ES-I3 (cell line): ENCODE results near the gene SEMA7A.

Experiments
- H3K36me3 ChIP-seq: 2 replicates; pipeline ENCODE4 v1.6.1; 2013; ENCODE audit warnings: mild to moderate bottlenecking, low read length, control low read depth, moderate library complexity; ENCODE audit not compliant: insufficient read depth
- H3K4me1 ChIP-seq: 2 replicates; pipeline ENCODE4 v1.6.1; 2013; ENCODE audit warnings: mild to moderate bottlenecking, control low read depth, low read length; ENCODE audit not compliant: insufficient read depth
- H3K9ac ChIP-seq: 2 replicates; pipeline ENCODE4 v1.6.1; 2013; ENCODE audit warnings: low read depth, mild to moderate bottlenecking, low read length, moderate library complexity
- H3K9me3 ChIP-seq: 2 replicates; pipeline ENCODE4 v1.6.1; 2013; ENCODE audit warnings: mild to moderate bottlenecking, low read length, moderate library complexity; ENCODE audit not compliant: control insufficient read depth, insufficient read depth

The SEMA7A gene

GRCh38 chr15:74408815-74409214 is 24.9 kb downstream of the SEMA7A start:
- H3K36me3 ChIP-seq, result no peaks in the 10 kb centered on the region
- H3K9me3 ChIP-seq, result no peaks in the 10 kb centered on the region
- no peak overlapping the region for H3K9ac ChIP-seq
- H3K4me1 ChIP-seq, result peaks cover 16% of the 10 kb centered on the region

- Histone ChIP-seq H3K4me1 (peaks cover 16% of the 10 kb centered on the region), H3K36me3 (no peaks in the 10 kb centered on the region), H3K9me3 (no peaks in the 10 kb centered on the region), H3K9ac (no peak overlapping the region)
Observed at GRCh38 chr15:74408385-74408784, 25.4 kb downstream of the SEMA7A start.

GRCh38 chr15:74406992-74407705 is 26.6 kb downstream of the SEMA7A start:
- Histone ChIP-seq H3K4me1 (peaks cover 16% of the 10 kb centered on the region), H3K9me3 (no peaks in the 10 kb centered on the region), H3K9ac (no peak overlapping the region), H3K36me3 (no peaks in the 10 kb centered on the region)

- H3K36me3 ChIP-seq, result no peaks in the 10 kb centered on the region
- H3K9me3 ChIP-seq, result no peaks in the 10 kb centered on the region
- H3K9ac ChIP-seq, result no peak overlapping the region
- peaks cover 16% of the 10 kb centered on the region for H3K4me1 ChIP-seq
Observed at GRCh38 chr15:74406517-74406916, 27.2 kb downstream of the SEMA7A start.

- Histone ChIP-seq H3K36me3 (no peaks in the 10 kb centered on the region), H3K4me1 (peaks cover 16% of the 10 kb centered on the region), H3K9ac (no peak overlapping the region), H3K9me3 (no peaks in the 10 kb centered on the region)
Observed at GRCh38 chr15:74405823-74406222, 27.9 kb downstream of the SEMA7A start.

- Histone ChIP-seq H3K4me1 (peaks cover 16% of the 10 kb centered on the region), H3K36me3 (no peaks in the 10 kb centered on the region), H3K9me3 (no peaks in the 10 kb centered on the region), H3K9ac (no peak overlapping the region)
Observed at GRCh38 chr15:74403991-74404563, 29.7 kb downstream of the SEMA7A start.

- Histone ChIP-seq H3K9me3 (no peaks in the 10 kb centered on the region), H3K4me1 (peaks cover 16% of the 10 kb centered on the region), H3K36me3 (no peaks in the 10 kb centered on the region), H3K9ac (no peak overlapping the region)
Observed at GRCh38 chr15:74403588-74403919, 30.2 kb downstream of the SEMA7A start.

- Histone ChIP-seq H3K9me3 (no peaks in the 10 kb centered on the region), H3K9ac (no peak overlapping the region), H3K36me3 (no peaks in the 10 kb centered on the region), H3K4me1 (peaks cover 16% of the 10 kb centered on the region)
Observed at GRCh38 chr15:74402873-74403587, 30.7 kb downstream of the SEMA7A start.

- Histone ChIP-seq H3K9me3 (no peaks in the 10 kb centered on the region), H3K36me3 (no peaks in the 10 kb centered on the region), H3K9ac (no peak overlapping the region), H3K4me1 (peaks cover 9% of the 10 kb centered on the region)
Observed at GRCh38 chr15:74402337-74402841, 31.4 kb downstream of the SEMA7A start.

- H3K4me1 ChIP-seq, result peaks cover 12% of the 10 kb centered on the region; the same call in 1 of the 2 replicates
- H3K36me3 ChIP-seq, result no peaks in the 10 kb centered on the region
- H3K9ac ChIP-seq, result no peak overlapping the region
Observed at GRCh38 chr15:74400915-74401757, 32.6 kb downstream of the SEMA7A start.

GRCh38 chr15:74400313-74400860 is 33.4 kb downstream of the SEMA7A start:
- H3K4me1 ChIP-seq, result peaks cover 13% of the 10 kb centered on the region; the same call in 1 of the 2 replicates

More at GRCh38 chr15:74400915-74401757, 32.6 kb downstream of the SEMA7A start:
- no peaks in the 10 kb centered on the region for H3K9me3 ChIP-seq

GRCh38 chr15:74399511-74400312 is 34.0 kb downstream of the SEMA7A start:
- Histone ChIP-seq H3K4me1 (peaks cover 13% of the 10 kb centered on the region; the same call in 1 of the 2 replicates), H3K9me3 (no peaks in the 10 kb centered on the region), H3K9ac (no peak overlapping the region), H3K36me3 (no peaks in the 10 kb centered on the region)

More at GRCh38 chr15:74400313-74400860, 33.4 kb downstream of the SEMA7A start:
- Histone ChIP-seq H3K36me3 (no peaks in the 10 kb centered on the region), H3K9ac (no peak overlapping the region), H3K9me3 (no peaks in the 10 kb centered on the region)

- no peak overlapping the region for H3K9ac ChIP-seq
- no peaks in the 10 kb centered on the region for H3K9me3 ChIP-seq
- H3K36me3 ChIP-seq, result no peaks in the 10 kb centered on the region
- peaks cover 13% of the 10 kb centered on the region; the same call in 1 of the 2 replicates for H3K4me1 ChIP-seq
Observed at GRCh38 chr15:74399100-74399499, 34.7 kb downstream of the SEMA7A start.
